H1 (cell line): ENCODE measurements around the gene GRM7. TPM values are rescaled to one million over a fixed set of nuclear protein-coding genes. Genes with fewer than 3 reads are reported as not detected.

Experiments used
- ASH2L ChIP-seq: fragments of 200-600, 300-600 bp; sonication (generic); IDR thresholded peaks from one replicate; pipeline ENCODE4 v1.7.1; 2017; ENCODE audit warnings: low read length
- ATF3 ChIP-seq: IDR thresholded peaks from 2 replicates; pipeline ENCODE4 v1.6.1; 2011; ENCODE audit warnings: low read depth, mild to moderate bottlenecking, low read length; ENCODE audit not compliant: insufficient read depth
- CTBP2 ChIP-seq: IDR thresholded peaks from 2 replicates; pipeline ENCODE4 v1.7.0; 2011; ENCODE audit warnings: borderline replicate concordance, mild to moderate bottlenecking, moderate library complexity, mixed read lengths, low read length; ENCODE audit not compliant: insufficient read depth, insufficient read length
- HDAC6 ChIP-seq: IDR thresholded peaks from one replicate; pipeline ENCODE4 v1.7.1; 2012; ENCODE audit warnings: low read depth, mild to moderate bottlenecking, inconsistent platforms, low read length, moderate library complexity
- MAX ChIP-seq: IDR thresholded peaks from 2 replicates; pipeline ENCODE4 v1.6.1; 2012; ENCODE audit warnings: inconsistent platforms
- PHF8 ChIP-seq: fragments of 200-600 bp; sonication (generic); conservative IDR thresholded peaks from 2 replicates; pipeline ENCODE4 v1.7.1; 2012; ENCODE audit warnings: low read depth, mild to moderate bottlenecking, inconsistent platforms, low read length, moderate library complexity
- RXRA ChIP-seq: IDR thresholded peaks from 2 replicates; pipeline ENCODE4 v1.6.1; 2011; ENCODE audit warnings: low read depth, mild to moderate bottlenecking, low read length, moderate library complexity; ENCODE audit not compliant: insufficient read depth
- SIX5 ChIP-seq: IDR thresholded peaks from 2 replicates; pipeline ENCODE4 v1.6.1; 2011; ENCODE audit warnings: mild to moderate bottlenecking, low read depth, low read length
- YY1 ChIP-seq: IDR thresholded peaks from 2 replicates; pipeline ENCODE4 v1.6.1; 2011; ENCODE audit warnings: low read depth, mild to moderate bottlenecking, low read length
- polyA plus RNA-seq, 7 experiments: library from polyadenylated mRNA; depleted of rRNA in 3 of 7; stranded (reverse) in 5 of 7; unstranded in 2 of 7; fragments of >200 nt in 5 of 7; fragments of 200-250 nt in 2 of 7; gene quantifications; 1 replicate in 5 of 7; 2 replicates in 1 of 7; 4 replicates in 1 of 7; pipeline versions ENCODE4 v1.2.1 to v1.2.3, GENCODE V29; 2011 to 2013; ENCODE audit warnings: missing spikeins in 2 of 7, mixed read lengths in 2 of 7
- total RNA-seq: library from RNA; stranded (reverse); fragmentation: NEBNext Ultra II Directional; extraction: Animal tissue kit (Norgen Biotek cat#: 25700); gene quantifications from 2 replicates; pipeline ENCODE4 v1.2.1, GENCODE V29; 2021

Gene GRM7
- total and polyA plus RNA-seq, 2 of the 8 experiments (the other 6 are each of a cell fraction or from before 2014, with no cell fraction given) = 0.17 to 0.24 TPM

- TF ChIP-seq YY1 (no peak), RXRA (no peak), PHF8 (no peak), HDAC6 (no peak), SIX5 (no peak), ASH2L (no peak), ATF3 (no peak), CTBP2 (no peak), MAX (no peak)
- TF ChIP-seq, all 59 proteins: peak for 0
Measured at GRCh38 chr3:7315037-7315436, 454.1 kb downstream of the GRM7 start (continued).
